Measurements from ENCODE around the gene USP17L21.
A peak's percentile ranks its signal among the peaks of the same experiment; 100 is the strongest.
"Not testable (repeated sequence)": the region's sequence is repeated elsewhere in the genome, so short reads cannot be mapped to it uniquely, and the experiment has no call there.

The USP17L21 gene, protein sequence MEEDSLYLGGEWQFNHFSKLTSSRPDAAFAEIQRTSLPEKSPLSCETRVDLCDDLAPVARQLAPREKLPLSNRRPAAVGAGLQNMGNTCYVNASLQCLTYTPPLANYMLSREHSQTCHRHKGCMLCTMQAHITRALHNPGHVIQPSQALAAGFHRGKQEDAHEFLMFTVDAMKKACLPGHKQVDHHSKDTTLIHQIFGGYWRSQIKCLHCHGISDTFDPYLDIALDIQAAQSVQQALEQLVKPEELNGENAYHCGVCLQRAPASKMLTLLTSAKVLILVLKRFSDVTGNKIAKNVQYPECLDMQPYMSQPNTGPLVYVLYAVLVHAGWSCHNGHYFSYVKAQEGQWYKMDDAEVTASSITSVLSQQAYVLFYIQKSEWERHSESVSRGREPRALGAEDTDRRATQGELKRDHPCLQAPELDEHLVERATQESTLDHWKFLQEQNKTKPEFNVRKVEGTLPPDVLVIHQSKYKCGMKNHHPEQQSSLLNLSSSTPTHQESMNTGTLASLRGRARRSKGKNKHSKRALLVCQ

DNA sequence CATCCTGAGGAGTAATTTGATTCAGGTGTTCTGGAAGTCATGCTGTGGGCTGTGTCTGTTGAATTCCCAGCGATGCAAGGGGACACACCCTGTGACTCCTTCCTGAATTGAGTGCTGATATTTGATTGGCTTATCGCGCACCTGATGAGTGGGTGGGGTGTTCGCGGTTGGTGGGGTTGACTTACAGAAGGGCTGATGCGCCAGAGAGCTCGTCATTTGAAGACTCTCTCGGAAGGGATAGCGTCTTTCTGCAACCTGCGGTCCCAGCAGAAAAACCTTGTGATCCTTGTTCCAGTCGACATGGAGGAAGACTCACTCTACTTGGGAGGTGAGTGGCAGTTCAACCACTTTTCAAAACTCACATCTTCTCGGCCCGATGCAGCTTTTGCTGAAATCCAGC is at the start of gene USP17L21:
USP17L21 (plus strand) TSS at position 301 of the 400 bp plus-strand sequence; CDS start at position 301, 0 bp downstream.
- DNase-seq = not testable (repeated sequence)

DNA sequence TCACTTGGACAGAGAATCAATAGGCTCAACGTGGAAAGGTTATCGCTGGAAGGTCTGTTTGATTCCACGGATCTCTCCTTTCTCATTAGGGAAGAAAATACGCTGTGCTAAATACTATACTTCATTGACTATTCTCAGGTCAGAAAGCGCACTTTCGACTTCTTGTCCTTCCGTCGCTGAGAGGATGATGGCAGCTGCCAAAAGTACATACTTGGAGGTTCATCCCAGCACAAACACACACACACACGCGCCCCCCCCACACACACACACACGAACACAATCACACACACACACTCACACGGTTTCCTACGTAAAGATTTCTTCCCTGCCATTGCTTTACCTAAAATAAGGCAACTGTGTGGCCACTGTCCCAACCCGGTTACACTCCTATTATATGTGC is 48.0 kb upstream of the USP17L21 start:
- DNase-seq = not testable (repeated sequence)

DNA sequence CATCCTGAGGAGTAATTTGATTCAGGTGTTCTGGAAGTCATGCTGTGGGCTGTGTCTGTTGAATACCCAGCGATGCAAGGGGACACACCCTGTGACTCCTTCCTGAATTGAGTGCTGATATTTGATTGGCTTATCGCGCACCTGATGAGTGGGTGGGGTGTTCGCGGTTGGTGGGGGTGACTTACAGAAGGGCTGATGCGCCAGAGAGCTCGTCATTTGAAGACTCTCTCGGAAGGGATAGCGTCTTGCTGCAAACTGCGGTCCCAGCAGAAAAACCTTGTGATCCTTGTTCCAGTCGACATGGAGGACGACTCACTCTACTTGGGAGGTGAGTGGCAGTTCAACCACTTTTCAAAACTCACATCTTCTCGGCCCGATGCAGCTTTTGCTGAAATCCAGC is 47.6 kb upstream of the USP17L21 start, which contains the start of gene USP17L11:
USP17L11 (plus strand) TSS at position 301 of the 400 bp plus-strand sequence; CDS start at position 301, 0 bp downstream.
- DNase-seq = not testable (repeated sequence)

DNA sequence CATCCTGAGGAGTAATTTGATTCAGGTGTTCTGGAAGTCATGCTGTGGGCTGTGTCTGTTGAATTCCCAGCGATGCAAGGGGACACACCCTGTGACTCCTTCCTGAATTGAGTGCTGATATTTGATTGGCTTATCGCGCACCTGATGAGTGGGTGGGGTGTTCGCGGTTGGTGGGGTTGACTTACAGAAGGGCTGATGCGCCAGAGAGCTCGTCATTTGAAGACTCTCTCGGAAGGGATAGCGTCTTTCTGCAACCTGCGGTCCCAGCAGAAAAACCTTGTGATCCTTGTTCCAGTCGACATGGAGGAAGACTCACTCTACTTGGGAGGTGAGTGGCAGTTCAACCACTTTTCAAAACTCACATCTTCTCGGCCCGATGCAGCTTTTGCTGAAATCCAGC is 42.8 kb upstream of the USP17L21 start, which contains the start of gene USP17L12:
USP17L12 (plus strand) TSS at position 301 of the 400 bp plus-strand sequence; CDS start at position 301, 0 bp downstream.
- not testable (repeated sequence) for DNase-seq

DNA sequence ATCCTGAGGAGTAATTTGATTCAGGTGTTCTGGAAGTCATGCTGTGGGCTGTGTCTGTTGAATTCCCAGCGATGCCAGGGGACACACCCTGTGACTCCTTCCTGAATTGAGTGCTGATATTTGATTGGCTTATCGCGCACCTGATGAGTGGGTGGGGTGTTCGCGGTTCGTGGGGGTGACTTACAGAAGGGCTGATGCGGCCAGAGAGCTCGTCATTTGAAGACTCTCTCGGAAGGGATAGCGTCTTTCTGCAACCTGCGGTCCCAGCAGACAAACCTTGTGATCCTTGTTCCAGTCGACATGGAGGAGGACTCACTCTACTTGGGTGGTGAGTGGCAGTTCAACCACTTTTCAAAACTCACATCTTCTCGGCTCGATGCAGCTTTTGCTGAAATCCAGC is 38.1 kb upstream of the USP17L21 start, which contains the start of gene USP17L13:
USP17L13 (plus strand) TSS at position 301 of the 400 bp plus-strand sequence; CDS start at position 301, 0 bp downstream.
- DNase-seq = not testable (repeated sequence)

DNA sequence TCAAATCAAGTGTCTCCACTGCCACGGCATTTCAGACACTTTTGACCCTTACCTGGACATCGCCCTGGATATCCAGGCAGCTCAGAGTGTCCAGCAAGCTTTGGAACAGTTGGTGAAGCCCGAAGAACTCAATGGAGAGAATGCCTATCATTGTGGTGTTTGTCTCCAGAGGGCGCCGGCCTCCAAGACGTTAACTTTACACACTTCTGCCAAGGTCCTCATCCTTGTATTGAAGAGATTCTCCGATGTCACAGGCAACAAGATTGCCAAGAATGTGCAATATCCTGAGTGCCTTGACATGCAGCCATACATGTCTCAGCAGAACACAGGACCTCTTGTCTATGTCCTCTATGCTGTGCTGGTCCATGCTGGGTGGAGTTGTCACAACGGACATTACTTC is 32.4 kb upstream of the USP17L21 start:
- not testable (repeated sequence) for DNase-seq

DNA sequence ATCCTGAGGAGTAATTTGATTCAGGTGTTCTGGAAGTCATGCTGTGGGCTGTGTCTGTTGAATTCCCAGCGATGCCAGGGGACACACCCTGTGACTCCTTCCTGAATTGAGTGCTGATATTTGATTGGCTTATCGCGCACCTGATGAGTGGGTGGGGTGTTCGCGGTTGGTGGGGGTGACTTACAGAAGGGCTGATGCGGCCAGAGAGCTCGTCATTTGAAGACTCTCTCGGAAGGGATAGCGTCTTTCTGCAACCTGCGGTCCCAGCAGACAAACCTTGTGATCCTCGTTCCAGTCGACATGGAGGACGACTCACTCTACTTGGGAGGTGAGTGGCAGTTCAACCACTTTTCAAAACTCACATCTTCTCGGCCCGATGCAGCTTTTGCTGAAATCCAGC is 28.6 kb upstream of the USP17L21 start, which contains the start of gene USP17L15:
USP17L15 (plus strand) TSS at position 301 of the 400 bp plus-strand sequence; CDS start at position 301, 0 bp downstream.
- not testable (repeated sequence) for DNase-seq

DNA sequence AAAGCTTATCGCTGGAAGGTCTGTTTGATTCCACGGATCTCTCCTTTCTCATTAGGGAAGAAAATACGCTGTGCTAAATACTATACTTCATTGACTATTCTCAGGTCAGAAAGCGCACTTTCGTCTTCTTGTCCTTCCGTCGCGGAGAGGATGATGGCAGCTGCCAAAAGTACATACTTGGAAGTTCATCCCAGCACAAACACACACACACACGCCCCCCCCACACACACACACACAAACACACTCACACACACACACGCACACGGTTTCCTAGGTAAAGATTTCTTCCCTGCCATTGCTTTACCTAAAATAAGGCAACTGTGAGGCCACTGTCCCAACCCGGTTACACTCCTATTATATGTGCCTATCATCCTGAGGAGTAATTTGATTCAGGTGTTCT is 24.2 kb upstream of the USP17L21 start:
- not testable (repeated sequence) for DNase-seq

DNA sequence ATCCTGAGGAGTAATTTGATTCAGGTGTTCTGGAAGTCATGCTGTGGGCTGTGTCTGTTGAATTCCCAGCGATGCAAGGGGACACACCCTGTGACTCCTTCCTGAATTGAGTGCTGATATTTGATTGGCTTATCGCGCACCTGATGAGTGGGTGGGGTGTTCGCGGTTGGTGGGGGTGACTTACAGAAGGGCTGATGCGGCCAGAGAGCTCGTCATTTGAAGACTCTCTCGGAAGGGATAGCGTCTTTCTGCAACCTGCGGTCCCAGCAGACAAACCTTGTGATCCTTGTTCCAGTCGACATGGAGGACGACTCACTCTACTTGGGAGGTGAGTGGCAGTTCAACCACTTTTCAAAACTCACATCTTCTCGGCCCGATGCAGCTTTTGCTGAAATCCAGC is 19.1 kb upstream of the USP17L21 start, which contains the start of gene USP17L17:
USP17L17 (plus strand) TSS at position 301 of the 400 bp plus-strand sequence; CDS start at position 301, 0 bp downstream.
- not testable (repeated sequence) for DNase-seq

DNA sequence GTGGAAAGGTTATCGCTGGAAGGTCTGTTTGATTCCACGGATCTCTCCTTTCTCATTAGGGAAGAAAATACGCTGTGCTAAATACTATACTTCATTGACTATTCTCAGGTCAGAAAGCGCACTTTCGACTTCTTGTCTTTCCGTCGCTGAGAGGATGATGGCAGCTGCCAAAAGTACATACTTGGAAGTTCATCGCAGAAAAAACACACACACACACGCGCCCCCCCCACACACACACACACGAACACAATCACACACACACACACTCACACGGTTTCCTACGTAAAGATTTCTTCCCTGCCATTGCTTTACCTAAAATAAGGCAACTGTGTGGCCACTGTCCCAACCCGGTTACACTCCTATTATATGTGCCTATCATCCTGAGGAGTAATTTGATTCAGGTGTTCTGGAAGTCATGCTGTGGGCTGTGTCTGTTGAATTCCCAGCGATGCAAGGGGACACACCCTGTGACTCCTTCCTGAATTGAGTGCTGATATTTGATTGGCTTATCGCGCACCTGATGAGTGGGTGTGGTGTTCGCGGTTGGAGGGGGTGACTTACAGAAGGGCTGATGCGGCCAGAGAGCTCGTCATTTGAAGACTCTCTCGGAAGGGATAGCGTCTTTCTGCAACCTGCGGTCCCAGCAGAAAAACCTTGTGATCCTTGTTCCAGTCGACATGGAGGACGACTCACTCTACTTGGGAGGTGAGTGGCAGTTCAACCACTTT is 14.6 kb upstream of the USP17L21 start, which contains the start of gene USP17L18:
USP17L18 (plus strand) TSS at position 678 of the 728 bp plus-strand sequence; CDS start at position 678, 0 bp downstream.
- not testable (repeated sequence) for DNase-seq

DNA sequence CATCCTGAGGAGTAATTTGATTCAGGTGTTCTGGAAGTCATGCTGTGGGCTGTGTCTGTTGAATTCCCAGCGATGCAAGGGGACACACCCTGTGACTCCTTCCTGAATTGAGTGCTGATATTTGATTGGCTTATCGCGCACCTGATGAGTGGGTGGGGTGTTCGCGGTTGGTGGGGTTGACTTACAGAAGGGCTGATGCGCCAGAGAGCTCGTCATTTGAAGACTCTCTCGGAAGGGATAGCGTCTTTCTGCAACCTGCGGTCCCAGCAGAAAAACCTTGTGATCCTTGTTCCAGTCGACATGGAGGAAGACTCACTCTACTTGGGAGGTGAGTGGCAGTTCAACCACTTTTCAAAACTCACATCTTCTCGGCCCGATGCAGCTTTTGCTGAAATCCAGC is 9.6 kb upstream of the USP17L21 start, which contains the start of gene USP17L19:
USP17L19 (plus strand) TSS at position 301 of the 400 bp plus-strand sequence; CDS start at position 301, 0 bp downstream.
- not testable (repeated sequence) for DNase-seq

DNA sequence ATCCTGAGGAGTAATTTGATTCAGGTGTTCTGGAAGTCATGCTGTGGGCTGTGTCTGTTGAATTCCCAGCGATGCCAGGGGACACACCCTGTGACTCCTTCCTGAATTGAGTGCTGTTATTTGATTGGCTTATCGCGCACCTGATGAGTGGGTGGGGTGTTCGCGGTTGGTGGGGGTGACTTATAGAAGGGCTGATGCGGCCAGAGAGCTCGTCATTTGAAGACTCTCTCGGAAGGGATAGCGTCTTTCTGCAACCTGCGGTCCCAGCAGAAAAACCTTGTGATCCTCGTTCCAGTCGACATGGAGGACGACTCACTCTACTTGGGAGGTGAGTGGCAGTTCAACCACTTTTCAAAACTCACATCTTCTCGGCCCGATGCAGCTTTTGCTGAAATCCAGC is 4.8 kb upstream of the USP17L21 start, which contains the start of gene USP17L20:
USP17L20 (plus strand) TSS at position 301 of the 400 bp plus-strand sequence; CDS start at position 301, 0 bp downstream.
- not testable (repeated sequence) for DNase-seq

DNA sequence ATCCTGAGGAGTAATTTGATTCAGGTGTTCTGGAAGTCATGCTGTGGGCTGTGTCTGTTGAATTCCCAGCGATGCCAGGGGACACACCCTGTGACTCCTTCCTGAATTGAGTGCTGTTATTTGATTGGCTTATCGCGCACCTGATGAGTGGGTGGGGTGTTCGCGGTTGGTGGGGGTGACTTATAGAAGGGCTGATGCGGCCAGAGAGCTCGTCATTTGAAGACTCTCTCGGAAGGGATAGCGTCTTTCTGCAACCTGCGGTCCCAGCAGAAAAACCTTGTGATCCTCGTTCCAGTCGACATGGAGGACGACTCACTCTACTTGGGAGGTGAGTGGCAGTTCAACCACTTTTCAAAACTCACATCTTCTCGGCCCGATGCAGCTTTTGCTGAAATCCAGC is 4.6 kb downstream of the USP17L21 start, which contains the start of gene USP17L22:
USP17L22 (plus strand) TSS at position 301 of the 400 bp plus-strand sequence; CDS start at position 301, 0 bp downstream.
- DNase-seq = not testable (repeated sequence)

DNA sequence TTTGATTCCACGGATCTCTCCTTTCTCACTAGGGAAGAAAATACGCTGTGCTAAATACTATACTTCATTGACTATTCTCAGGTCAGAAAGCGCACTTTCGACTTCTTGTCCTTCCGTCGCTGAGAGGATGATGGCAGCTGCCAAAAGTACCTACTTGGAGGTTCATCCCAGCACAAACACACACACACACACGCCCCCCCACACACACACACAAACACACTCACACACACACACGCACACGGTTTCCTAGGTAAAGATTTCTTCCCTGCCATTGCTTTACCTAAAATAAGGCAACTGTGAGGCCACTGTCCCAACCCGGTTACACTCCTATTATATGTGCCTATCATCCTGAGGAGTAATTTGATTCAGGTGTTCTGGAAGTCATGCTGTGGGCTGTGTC is 9.0 kb downstream of the USP17L21 start:
- peak; percentile 9 to 11 for DNase-seq
